ENCODE measurements around the gene ARID5B.
A peak's percentile ranks its signal among the peaks of the same experiment; 100 is the strongest.

Gene ARID5B

DNA sequence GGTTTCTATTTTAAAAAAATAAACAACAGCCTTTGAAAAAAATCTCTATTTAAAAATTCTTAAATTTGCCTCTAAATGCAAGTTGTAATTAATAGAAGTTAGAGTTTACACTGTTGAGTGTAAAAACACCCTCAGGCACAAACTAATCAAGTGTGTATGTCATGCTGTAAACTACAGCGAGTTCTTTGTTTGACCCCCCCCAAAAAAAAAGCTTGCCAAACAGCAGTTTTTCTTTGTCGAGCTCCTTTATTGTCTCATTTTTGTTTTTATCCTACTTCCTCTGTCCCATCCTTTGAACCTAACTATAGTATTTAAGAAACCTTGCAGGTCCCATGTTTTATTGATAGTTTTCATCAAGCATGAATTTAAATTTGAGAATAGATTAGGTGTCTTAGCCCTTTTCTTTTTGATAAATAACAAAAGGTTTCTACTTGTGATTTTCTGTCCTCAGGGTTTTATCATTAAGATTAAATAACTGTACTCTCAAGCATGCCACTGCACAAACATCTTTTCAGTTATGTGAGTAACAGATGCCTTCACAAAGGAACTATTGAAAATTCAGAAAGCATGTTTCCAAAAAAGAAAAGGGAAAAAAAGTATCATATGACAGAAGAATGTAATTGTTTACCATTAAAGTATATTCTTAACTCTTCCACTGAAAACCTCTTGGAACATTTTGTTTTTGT, 176.0 kb downstream of the ARID5B start:
- DNase-seq (ENCODE audit: low spot score) = no peak

DNA sequence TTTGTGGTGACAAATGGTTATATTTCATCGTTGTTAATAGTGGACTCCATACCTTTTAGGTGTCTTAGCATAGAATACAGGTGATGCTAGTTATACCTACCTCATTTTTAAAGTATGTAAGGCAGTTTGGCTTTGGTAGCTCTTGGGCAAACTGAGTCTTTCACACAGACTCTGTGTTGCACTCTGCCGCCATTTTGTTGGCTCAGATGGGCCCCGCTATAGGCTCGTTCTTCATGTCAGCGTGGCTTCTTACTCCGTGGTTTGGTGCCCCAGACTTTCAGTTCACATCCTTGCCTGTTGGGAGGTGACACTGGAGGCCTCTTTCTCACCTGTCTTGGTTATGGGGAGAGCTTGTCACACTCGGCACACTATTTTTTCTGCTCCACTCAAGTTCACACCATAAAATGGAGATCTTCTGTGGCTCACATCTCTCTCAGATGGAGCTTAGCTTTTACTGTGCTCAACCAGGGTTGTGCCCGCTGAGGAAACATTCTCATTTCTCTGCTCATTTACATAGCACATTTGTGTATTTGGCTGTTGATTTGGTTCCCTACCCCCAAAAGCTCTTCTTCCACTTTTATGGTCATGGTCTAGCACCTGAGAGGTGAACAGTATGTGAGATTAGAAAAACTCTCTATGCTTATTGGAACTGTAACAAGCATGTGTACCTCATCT, 178.5 kb downstream of the ARID5B start:
- DNase-seq (ENCODE audit: low spot score) = no peak

DNA sequence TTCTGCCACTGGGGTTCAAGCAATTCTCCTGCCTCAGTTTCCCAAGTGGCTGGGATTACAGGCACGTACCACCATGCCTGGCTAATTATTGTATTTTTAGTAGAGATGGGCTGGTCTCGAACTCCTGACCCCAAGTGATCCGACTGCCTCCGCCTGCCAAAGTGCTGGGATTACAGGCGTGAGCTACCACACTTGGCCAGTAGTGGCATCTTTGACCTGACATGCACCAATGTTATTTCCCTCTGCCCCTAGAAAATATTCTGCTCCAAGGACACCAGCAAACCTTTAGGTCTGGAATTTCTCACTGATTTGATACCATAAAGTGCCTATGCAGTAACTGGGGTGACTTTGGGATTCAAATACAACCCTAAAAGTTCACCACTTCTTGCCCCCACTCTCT, 179.4 kb downstream of the ARID5B start:
- no peak for DNase-seq (ENCODE audit: low spot score)

DNA sequence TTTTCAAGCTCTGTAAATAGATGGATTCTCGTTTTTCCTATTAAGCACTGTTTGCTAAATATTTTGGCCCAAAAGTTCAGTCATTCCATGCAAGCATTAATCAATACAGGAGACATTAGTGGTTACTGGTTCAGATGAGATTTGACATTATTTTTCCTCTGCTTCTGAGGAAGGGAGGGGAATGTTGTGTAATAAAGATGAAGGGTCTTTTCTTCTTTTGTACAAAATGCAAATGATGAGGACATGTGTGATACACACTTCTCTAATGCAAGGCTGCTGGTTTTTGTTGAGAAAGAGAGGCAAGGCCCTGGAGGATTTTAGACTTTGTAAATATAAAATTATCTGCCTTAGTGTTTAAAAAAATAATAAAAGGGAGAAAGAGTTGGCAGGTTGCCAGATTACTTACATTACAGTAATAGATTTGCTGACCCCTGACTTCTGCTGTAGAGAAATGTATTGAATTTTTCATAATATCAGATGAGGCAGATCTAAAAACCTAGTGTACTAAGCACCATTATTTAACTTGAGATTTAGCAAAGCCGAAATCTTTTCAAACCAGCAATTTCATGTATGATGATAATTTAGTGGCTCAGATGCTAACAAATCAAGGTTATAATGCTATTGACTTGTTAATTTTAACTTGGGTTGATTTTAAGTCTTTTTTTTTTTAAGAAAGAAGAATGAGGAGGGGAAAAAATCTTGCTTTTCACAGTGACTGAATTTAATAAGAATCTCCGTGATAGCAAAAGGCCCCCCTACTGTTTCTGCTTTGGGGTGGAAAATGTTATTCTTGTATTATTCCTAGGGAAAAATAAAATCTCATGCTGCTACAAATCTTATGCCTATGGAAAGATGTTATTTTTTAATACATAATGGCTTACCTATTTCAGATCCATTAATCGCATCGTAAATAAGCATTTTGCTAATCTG, 180.1 kb downstream of the ARID5B start:
- DNase-seq (ENCODE audit: low spot score) = no peak

DNA sequence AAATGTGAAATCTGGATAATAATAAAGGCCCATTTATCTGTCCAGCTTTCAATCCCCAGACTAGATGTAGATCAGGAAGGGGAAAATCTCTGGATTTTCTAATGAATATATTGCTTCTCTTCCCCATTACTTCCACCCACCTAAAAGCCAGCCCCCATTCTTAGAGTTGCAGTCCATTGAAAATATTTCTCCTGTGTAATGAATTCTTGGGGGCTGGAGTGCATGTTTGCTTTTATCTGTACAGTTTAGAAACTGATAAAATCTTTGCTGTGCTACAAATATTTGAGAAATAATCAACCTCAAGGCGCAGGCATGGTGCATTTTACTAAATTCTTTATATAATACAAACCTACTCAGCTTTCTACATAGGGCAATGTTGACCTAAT, 180.8 kb downstream of the ARID5B start:
- DNase-seq (ENCODE audit: low spot score) = no peak

GRCh38 chr10:62082729-62083411, 181.4 kb downstream of the ARID5B start:
- no peak for DNase-seq (ENCODE audit: low spot score)

GRCh38 chr10:62083412-62084267, 182.1 kb downstream of the ARID5B start:
- no peak for DNase-seq (ENCODE audit: low spot score)

- DNase-seq (ENCODE audit: low spot score) = no peak
Observed at GRCh38 chr10:62084451-62084850, 183.0 kb downstream of the ARID5B start.

- no peak for DNase-seq (ENCODE audit: low spot score)
Observed at GRCh38 chr10:62085404-62085803, 183.9 kb downstream of the ARID5B start.

- DNase-seq (ENCODE audit: low spot score) = no peak
Observed at GRCh38 chr10:62085821-62086220, 184.3 kb downstream of the ARID5B start.

- no peak for DNase-seq (ENCODE audit: low spot score)
Observed at GRCh38 chr10:62087329-62087728, 185.8 kb downstream of the ARID5B start.

DNA sequence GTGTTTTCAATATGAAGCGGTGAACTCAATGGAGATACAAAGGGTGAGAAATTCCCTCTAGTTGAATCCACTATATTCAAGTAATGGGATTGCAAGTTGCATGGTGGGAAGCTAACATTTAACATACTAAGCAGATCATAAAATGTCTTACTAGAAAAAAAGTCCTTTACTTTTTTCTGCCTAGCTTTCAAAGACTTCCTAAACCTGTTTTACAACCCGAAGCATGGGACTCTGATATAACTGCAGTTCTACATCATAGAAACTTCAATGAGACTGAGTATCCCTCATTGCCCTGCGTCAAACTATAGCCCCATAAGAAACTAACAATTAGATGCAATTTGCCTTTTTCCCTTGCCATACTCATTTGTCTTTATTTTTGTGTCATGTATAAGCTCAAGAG, 187.3 kb downstream of the ARID5B start:
- no peak for DNase-seq (ENCODE audit: low spot score)

DNA sequence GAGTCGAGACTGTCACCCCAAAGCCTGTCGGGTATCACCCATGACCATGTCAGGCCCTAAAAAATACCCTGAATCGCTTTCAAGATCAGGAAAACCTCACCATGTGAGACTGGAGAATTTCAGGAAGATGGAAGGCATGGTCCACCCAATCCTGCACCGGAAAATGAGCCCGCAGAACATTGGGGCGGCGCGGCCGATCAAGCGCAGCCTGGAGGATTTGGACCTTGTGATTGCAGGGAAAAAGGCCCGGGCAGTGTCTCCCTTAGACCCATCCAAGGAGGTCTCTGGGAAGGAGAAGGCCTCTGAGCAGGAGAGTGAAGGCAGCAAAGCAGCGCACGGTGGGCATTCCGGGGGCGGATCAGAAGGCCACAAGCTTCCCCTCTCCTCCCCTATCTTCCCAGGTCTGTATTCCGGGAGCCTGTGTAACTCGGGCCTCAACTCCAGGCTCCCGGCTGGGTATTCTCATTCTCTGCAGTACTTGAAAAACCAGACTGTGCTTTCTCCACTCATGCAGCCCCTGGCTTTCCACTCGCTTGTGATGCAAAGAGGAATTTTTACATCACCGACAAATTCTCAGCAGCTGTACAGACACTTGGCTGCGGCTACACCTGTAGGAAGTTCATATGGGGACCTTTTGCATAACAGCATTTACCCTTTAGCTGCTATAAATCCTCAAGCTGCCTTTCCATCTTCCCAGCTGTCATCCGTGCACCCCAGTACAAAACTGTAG, 191.0 kb downstream of the ARID5B start:
- DNase-seq (ENCODE audit: low spot score) = no peak

DNA sequence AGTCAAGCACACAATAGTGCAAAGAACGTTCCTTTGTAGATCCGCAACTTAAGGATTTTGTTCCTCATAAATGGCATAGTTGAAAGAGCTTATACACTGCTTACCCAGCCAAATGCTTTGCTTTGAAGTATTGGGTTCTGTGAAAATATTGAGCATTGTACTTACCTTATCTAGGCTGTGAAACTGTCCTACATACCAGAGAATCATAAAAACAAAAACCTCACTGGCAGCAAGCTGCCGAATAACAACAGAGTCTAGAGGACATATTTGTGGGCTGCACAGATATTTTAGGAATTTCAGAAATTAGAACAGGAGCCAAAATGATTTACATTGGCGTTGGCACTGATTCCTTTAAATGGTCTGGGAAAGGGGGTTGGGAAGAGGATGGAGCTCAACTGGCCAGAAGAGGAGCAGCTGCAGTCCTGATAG, 192.4 kb downstream of the ARID5B start:
- peak; percentile 72 for DNase-seq (ENCODE audit: low spot score)

- peak; percentile 29 for DNase-seq (ENCODE audit: low spot score)
Observed at GRCh38 chr10:62095181-62096122, 194.0 kb downstream of the ARID5B start.

- DNase-seq (ENCODE audit: low spot score) = no peak
Observed at GRCh38 chr10:62096256-62096933, 194.9 kb downstream of the ARID5B start.

GRCh38 chr10:62098278-62099121, 197.0 kb downstream of the ARID5B start:
- no peak for DNase-seq (ENCODE audit: low spot score)

DNA sequence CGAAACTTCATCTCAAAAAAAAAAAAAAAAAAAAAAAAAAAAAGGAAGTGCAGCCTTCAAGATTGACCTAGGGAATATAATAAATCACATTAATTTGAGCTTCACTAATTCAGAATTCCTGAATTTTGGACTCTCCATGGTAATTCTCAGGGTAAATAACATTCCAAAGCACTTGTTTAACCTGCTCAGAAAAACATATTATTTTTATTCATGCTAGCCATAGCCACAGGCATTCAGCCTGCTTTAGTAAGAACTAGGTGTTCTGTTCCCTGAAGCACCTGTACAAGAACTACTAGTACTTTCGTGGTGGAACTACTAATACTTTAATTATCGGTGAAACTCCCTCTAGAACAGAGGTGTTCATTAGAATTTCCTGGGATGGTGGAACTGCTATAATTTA, 197.8 kb downstream of the ARID5B start:
- no peak for DNase-seq (ENCODE audit: low spot score)
